GM23338 (cell line): ENCODE measurements around the gene MAN2B2. TPM values are rescaled to one million over a fixed set of nuclear protein-coding genes. Genes with fewer than 3 reads are reported as not detected.

ENCODE experiments used
- ATAC-seq: fragments of 200-7000 bp; cut with Tn5 transposase; 3 replicates; pipeline ENCODE4 v1.9.1; 2020
- DNase-seq: peaks from one replicate; pipeline ENCODE4 v3.0.0-alpha.2; 2015; ENCODE audit warnings: low spot score
- H2AFZ ChIP-seq: fragments of 200-600 bp; sonication (generic); 2 replicates; pipeline ENCODE4 v1.8.0; 2016; ENCODE audit warnings: antibody characterized with exemption, mild to moderate bottlenecking, moderate library complexity
- H3F3A ChIP-seq: fragments of 200-600 bp; sonication (generic); replicated peaks from 2 replicates; pipeline ENCODE4 v1.8.0; 2017; ENCODE audit warnings: antibody characterized with exemption, mixed run types, low read depth
- H3K27ac ChIP-seq: fragments of 200-600 bp; sonication (generic); 2 replicates; pipeline ENCODE4 v1.6.1; 2016; ENCODE audit warnings: low read depth
- H3K27me3 ChIP-seq: fragments of 200-600 bp; sonication (generic); 2 replicates; pipeline ENCODE4 v1.8.0; 2016; ENCODE audit warnings: mild to moderate bottlenecking, mixed run types, moderate library complexity; ENCODE audit not compliant: insufficient read depth
- H3K36me3 ChIP-seq: fragments of 200-600 bp; sonication (generic); 2 replicates; pipeline ENCODE4 v1.8.0; 2016; ENCODE audit warnings: mild to moderate bottlenecking; ENCODE audit not compliant: insufficient read depth
- H3K4me1 ChIP-seq: fragments of 200-600 bp; sonication (generic); 2 replicates; pipeline ENCODE4 v1.8.0; 2016; ENCODE audit warnings: mild to moderate bottlenecking, moderate library complexity; ENCODE audit not compliant: insufficient read depth
- H3K4me2 ChIP-seq: fragments of 200-600 bp; sonication (generic); 2 replicates; pipeline ENCODE4 v1.7.1; 2017; ENCODE audit warnings: mixed run types
- H3K4me3 ChIP-seq: fragments of 200-600 bp; sonication (generic); 2 replicates; pipeline ENCODE4 v1.6.1; 2016; ENCODE audit warnings: mixed run types
- H3K79me2 ChIP-seq: fragments of 200-600 bp; sonication (generic); replicated peaks from 2 replicates; pipeline ENCODE4 v1.8.0; 2017; ENCODE audit warnings: mild to moderate bottlenecking; ENCODE audit not compliant: insufficient read depth
- H3K9me2 ChIP-seq: fragments of 200-600 bp; sonication (generic); 2 replicates; pipeline ENCODE4 v1.8.0; 2017; ENCODE audit not compliant: insufficient read depth
- H4K20me1 ChIP-seq: fragments of 200-600 bp; sonication (generic); replicated peaks from 2 replicates; pipeline ENCODE4 v1.8.0; 2017; ENCODE audit warnings: mild to moderate bottlenecking; ENCODE audit not compliant: insufficient read depth
- H3K27ac Mint-ChIP-seq: 2 replicates; pipeline ENCODE4 v1.8.0; 2020; ENCODE audit warnings: inconsistent platforms, mild to moderate bottlenecking, moderate library complexity, mixed read lengths
- H3K27me3 Mint-ChIP-seq: 3 replicates; pipeline ENCODE4 v1.8.0; 2022; ENCODE audit warnings: low read depth, mild to moderate bottlenecking, moderate library complexity, mixed read lengths, inconsistent platforms; ENCODE audit not compliant: insufficient read depth, poor library complexity
- H3K36me3 Mint-ChIP-seq: 3 replicates; pipeline ENCODE4 v1.8.0; 2021; ENCODE audit warnings: low read depth, mild to moderate bottlenecking, inconsistent platforms, moderate library complexity, mixed read lengths
- H3K4me1 Mint-ChIP-seq: 3 replicates; pipeline ENCODE4 v1.8.0; 2020; ENCODE audit warnings: mild to moderate bottlenecking, inconsistent platforms, mixed read lengths
- H3K4me3 Mint-ChIP-seq: 3 replicates; pipeline ENCODE4 v1.8.0; 2021; ENCODE audit warnings: moderate library complexity, mild to moderate bottlenecking, inconsistent platforms, mixed read lengths
- H3K9me3 Mint-ChIP-seq: 3 replicates; pipeline ENCODE4 v1.8.0; 2020; ENCODE audit warnings: moderate library complexity, mild to moderate bottlenecking, inconsistent platforms, mixed read lengths
- CREB1 ChIP-seq: fragments of 250-450 bp; sonication (Bioruptor Pico); IDR thresholded peaks from 2 replicates; pipeline ENCODE4 v1.5.0; 2020; ENCODE audit warnings: low read depth, mild to moderate bottlenecking, moderate library complexity
- CTCF ChIP-seq, 2 experiments: fragments of 200-600 bp in 1 of 2; sonication (generic) in 1 of 2; conservative IDR thresholded peaks; 2 replicates each; pipeline versions ENCODE4 v1.5.1 to v1.6.1; 2016 to 2017; ENCODE audit warnings: antibody characterized with exemption in 2 of 2, low read depth in 2 of 2, mild to moderate bottlenecking in 2 of 2, moderate library complexity in 1 of 2
- EZH2 ChIP-seq: fragments of 200-600 bp; sonication (generic); IDR thresholded peaks from one replicate; pipeline ENCODE4 v1.8.0; 2017; ENCODE audit warnings: antibody characterized with exemption, mild to moderate bottlenecking, low read depth; ENCODE audit not compliant: unreplicated experiment
- EZH2phosphoT487 ChIP-seq: fragments of 200-600 bp; sonication (generic); IDR thresholded peaks from one replicate; pipeline ENCODE4 v1.8.1; 2018; ENCODE audit warnings: antibody characterized with exemption; ENCODE audit not compliant: unreplicated experiment
- JUNB ChIP-seq: IDR thresholded peaks from one replicate; pipeline ENCODE4 v1.6.1; 2016; ENCODE audit warnings: antibody characterized with exemption; ENCODE audit not compliant: unreplicated experiment
- NANOG ChIP-seq: IDR thresholded peaks from 2 replicates; pipeline ENCODE4 v1.6.1; 2016; ENCODE audit warnings: antibody characterized with exemption, borderline replicate concordance
- POLR2AphosphoS5 ChIP-seq: IDR thresholded peaks from 2 replicates; pipeline ENCODE4 v1.6.1; 2016; ENCODE audit warnings: antibody characterized with exemption, low read depth
- STAT1 ChIP-seq: IDR thresholded peaks from one replicate; pipeline ENCODE4 v1.6.1; 2016; ENCODE audit warnings: antibody characterized with exemption; ENCODE audit not compliant: unreplicated experiment
- ZNF114 ChIP-seq: fragments of 250-450 bp; sonication (Bioruptor Pico); IDR thresholded peaks from 2 replicates; pipeline ENCODE4 v1.5.0; 2020; ENCODE audit warnings: mild to moderate bottlenecking, moderate library complexity
- ZNF331 ChIP-seq: fragments of 250-450 bp; sonication (Bioruptor Pico); IDR thresholded peaks from 2 replicates; pipeline ENCODE4 v1.5.0; 2020; ENCODE audit warnings: low read depth, mild to moderate bottlenecking, moderate library complexity
- polyA plus RNA-seq: library from polyadenylated mRNA; unstranded; fragments of >200 nt; fragmentation: Nextera tagmentation; extraction: Ambion mirVana; gene quantifications from 2 replicates; pipeline ENCODE4 v1.2.1, GENCODE V29; 2016
- total RNA-seq: library from RNA; depleted of rRNA; stranded (reverse); fragments of >200 nt; shearing (Covaris generic); gene quantifications from 2 replicates; pipeline ENCODE4 v1.2.3, GENCODE V29; 2014
- TF ChIP-seq, protein P1 (sequence below): IDR thresholded peaks from one replicate; pipeline ENCODE4 v1.6.1; 2018; ENCODE audit warnings: antibody characterized with exemption; ENCODE audit not compliant: unreplicated experiment
- TF ChIP-seq, protein P2 (sequence below): fragments of 250-450 bp; sonication (Bioruptor Pico); IDR thresholded peaks from 2 replicates; pipeline ENCODE4 v1.5.0; 2020; ENCODE audit warnings: mild to moderate bottlenecking, moderate library complexity
- TF ChIP-seq, protein P3 (sequence below): IDR thresholded peaks from 2 replicates; pipeline ENCODE4 v1.6.1; 2016; ENCODE audit warnings: antibody characterized with exemption

The MAN2B2 gene
- total and polyA plus RNA-seq, 2 experiments from 2014 or later, result 1.6 to 6.9 TPM

DNA sequence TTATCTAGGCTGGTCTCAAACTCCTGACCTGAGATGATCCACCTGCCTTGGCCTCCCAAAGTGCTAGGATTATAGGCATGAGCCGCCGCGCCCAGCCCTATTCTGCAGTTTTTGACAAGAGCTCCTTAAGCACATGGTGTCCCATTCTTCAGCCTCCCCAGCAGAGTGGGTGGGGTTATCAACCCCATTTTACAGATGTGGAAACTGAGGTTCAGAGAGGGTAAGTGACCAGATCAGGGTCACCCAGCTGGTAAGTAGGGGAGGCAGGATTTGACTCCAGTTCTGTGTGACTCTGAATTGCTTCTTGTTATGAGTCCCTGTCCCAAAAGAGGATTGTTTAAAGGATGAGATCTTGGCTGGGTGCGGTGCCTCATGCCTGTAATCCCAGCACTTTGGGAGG, 14.5 kb downstream of the MAN2B2 start:
- Mint-ChIP-seq H3K36me3 (no peaks in the 10 kb centered on the region), H3K4me3 (no peak overlapping the region), H3K27ac (no peak overlapping the region), H3K9me3 (no peaks in the 10 kb centered on the region), H3K27me3 (peaks cover 2% of the 10 kb centered on the region), H3K4me1 (no peaks in the 10 kb centered on the region)
- Histone ChIP-seq H3F3A (no peaks in the 10 kb centered on the region), H2AFZ (no peak overlapping the region), H3K4me3 (no peak overlapping the region), H3K4me1 (no peaks in the 10 kb centered on the region), H3K4me2 (no peak overlapping the region), H3K79me2 (no peaks in the 10 kb centered on the region), H3K36me3 (no peaks in the 10 kb centered on the region), H3K27ac (no peak overlapping the region), H3K9me2 (no peaks in the 10 kb centered on the region), H3K27me3 (no peaks in the 10 kb centered on the region), H4K20me1 (no peaks in the 10 kb centered on the region)
- DNase-seq (no peak), ATAC-seq (no peak)
- TF ChIP-seq STAT1, result no peak
- no peak for TF ChIP-seq EZH2
- TF ChIP-seq ZNF114 (CRISPR knock-in tag), result no peak
- TF ChIP-seq, protein P1, sequence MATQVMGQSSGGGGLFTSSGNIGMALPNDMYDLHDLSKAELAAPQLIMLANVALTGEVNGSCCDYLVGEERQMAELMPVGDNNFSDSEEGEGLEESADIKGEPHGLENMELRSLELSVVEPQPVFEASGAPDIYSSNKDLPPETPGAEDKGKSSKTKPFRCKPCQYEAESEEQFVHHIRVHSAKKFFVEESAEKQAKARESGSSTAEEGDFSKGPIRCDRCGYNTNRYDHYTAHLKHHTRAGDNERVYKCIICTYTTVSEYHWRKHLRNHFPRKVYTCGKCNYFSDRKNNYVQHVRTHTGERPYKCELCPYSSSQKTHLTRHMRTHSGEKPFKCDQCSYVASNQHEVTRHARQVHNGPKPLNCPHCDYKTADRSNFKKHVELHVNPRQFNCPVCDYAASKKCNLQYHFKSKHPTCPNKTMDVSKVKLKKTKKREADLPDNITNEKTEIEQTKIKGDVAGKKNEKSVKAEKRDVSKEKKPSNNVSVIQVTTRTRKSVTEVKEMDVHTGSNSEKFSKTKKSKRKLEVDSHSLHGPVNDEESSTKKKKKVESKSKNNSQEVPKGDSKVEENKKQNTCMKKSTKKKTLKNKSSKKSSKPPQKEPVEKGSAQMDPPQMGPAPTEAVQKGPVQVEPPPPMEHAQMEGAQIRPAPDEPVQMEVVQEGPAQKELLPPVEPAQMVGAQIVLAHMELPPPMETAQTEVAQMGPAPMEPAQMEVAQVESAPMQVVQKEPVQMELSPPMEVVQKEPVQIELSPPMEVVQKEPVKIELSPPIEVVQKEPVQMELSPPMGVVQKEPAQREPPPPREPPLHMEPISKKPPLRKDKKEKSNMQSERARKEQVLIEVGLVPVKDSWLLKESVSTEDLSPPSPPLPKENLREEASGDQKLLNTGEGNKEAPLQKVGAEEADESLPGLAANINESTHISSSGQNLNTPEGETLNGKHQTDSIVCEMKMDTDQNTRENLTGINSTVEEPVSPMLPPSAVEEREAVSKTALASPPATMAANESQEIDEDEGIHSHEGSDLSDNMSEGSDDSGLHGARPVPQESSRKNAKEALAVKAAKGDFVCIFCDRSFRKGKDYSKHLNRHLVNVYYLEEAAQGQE, result no peak
- TF ChIP-seq, protein P2, sequence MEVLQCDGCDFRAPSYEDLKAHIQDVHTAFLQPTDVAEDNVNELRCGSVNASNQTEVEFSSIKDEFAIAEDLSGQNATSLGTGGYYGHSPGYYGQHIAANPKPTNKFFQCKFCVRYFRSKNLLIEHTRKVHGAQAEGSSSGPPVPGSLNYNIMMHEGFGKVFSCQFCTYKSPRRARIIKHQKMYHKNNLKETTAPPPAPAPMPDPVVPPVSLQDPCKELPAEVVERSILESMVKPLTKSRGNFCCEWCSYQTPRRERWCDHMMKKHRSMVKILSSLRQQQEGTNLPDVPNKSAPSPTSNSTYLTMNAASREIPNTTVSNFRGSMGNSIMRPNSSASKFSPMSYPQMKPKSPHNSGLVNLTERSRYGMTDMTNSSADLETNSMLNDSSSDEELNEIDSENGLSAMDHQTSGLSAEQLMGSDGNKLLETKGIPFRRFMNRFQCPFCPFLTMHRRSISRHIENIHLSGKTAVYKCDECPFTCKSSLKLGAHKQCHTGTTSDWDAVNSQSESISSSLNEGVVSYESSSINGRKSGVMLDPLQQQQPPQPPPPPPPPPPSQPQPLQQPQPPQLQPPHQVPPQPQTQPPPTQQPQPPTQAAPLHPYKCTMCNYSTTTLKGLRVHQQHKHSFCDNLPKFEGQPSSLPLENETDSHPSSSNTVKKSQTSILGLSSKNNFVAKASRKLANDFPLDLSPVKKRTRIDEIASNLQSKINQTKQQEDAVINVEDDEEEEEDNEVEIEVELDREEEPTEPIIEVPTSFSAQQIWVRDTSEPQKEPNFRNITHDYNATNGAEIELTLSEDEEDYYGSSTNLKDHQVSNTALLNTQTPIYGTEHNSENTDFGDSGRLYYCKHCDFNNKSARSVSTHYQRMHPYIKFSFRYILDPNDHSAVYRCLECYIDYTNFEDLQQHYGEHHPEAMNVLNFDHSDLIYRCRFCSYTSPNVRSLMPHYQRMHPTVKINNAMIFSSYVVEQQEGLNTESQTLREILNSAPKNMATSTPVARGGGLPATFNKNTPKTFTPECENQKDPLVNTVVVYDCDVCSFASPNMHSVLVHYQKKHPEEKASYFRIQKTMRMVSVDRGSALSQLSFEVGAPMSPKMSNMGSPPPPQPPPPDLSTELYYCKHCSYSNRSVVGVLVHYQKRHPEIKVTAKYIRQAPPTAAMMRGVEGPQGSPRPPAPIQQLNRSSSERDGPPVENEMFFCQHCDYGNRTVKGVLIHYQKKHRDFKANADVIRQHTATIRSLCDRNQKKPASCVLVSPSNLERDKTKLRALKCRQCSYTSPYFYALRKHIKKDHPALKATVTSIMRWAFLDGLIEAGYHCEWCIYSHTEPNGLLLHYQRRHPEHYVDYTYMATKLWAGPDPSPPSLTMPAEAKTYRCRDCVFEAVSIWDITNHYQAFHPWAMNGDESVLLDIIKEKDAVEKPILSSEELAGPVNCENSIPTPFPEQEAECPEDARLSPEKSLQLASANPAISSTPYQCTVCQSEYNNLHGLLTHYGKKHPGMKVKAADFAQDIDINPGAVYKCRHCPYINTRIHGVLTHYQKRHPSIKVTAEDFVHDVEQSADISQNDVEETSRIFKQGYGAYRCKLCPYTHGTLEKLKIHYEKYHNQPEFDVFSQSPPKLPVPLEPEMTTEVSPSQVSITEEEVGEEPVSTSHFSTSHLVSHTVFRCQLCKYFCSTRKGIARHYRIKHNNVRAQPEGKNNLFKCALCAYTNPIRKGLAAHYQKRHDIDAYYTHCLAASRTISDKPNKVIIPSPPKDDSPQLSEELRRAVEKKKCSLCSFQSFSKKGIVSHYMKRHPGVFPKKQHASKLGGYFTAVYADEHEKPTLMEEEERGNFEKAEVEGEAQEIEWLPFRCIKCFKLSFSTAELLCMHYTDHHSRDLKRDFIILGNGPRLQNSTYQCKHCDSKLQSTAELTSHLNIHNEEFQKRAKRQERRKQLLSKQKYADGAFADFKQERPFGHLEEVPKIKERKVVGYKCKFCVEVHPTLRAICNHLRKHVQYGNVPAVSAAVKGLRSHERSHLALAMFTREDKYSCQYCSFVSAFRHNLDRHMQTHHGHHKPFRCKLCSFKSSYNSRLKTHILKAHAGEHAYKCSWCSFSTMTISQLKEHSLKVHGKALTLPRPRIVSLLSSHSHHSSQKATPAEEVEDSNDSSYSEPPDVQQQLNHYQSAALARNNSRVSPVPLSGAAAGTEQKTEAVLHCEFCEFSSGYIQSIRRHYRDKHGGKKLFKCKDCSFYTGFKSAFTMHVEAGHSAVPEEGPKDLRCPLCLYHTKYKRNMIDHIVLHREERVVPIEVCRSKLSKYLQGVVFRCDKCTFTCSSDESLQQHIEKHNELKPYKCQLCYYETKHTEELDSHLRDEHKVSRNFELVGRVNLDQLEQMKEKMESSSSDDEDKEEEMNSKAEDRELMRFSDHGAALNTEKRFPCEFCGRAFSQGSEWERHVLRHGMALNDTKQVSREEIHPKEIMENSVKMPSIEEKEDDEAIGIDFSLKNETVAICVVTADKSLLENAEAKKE (CRISPR knock-in tag), result no peak
- no peak for TF ChIP-seq CREB1 (CRISPR knock-in tag)
- TF ChIP-seq EZH2phosphoT487, result no peak
- TF ChIP-seq POLR2AphosphoS5, result no peak
- no peak for TF ChIP-seq JUNB
- TF ChIP-seq, protein P3, sequence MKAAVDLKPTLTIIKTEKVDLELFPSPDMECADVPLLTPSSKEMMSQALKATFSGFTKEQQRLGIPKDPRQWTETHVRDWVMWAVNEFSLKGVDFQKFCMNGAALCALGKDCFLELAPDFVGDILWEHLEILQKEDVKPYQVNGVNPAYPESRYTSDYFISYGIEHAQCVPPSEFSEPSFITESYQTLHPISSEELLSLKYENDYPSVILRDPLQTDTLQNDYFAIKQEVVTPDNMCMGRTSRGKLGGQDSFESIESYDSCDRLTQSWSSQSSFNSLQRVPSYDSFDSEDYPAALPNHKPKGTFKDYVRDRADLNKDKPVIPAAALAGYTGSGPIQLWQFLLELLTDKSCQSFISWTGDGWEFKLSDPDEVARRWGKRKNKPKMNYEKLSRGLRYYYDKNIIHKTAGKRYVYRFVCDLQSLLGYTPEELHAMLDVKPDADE, result no peak
- no peak for TF ChIP-seq ZNF331 (CRISPR knock-in tag)
- no peak for TF ChIP-seq CTCF (conservative IDR thresholded peaks at IDR 0.05; ENCODE audit: low read depth in 2 of 2)
- TF ChIP-seq NANOG, result no peak
